Lower lobe of right lung (tissue), 2 donors: ENCODE measurements around the gene CALM1. TPM values are rescaled to one million over a fixed set of nuclear protein-coding genes. Genes with fewer than 3 reads are reported as not detected.
A peak's percentile ranks its signal among the peaks of the same experiment; 100 is the strongest.

Source experiments
- ATAC-seq, 2 donors: fragments of 200-7000 bp; cut with Tn5 transposase; one replicate each; pipeline ENCODE4 v1.9.1; 2020 to 2022; ENCODE audit warnings: mild to moderate bottlenecking in 2 of 2, moderate library complexity in 2 of 2
- DNase-seq: peaks from one replicate; pipeline ENCODE4 v3.0.0-alpha.2; 2020
- H3K27ac ChIP-seq: fragments of 200-600 bp; one replicate; pipeline ENCODE4 v1.8.0; 2022
- H3K27me3 ChIP-seq: fragments of 200-600 bp; one replicate; pipeline ENCODE4 v1.8.0; 2022; ENCODE audit warnings: low read depth
- H3K36me3 ChIP-seq: fragments of 200-600 bp; one replicate; pipeline ENCODE4 v1.8.0; 2022; ENCODE audit warnings: mild to moderate bottlenecking
- H3K4me1 ChIP-seq: fragments of 200-600 bp; one replicate; pipeline ENCODE4 v1.8.0; 2022
- H3K4me3 ChIP-seq: fragments of 200-600 bp; one replicate; pipeline ENCODE4 v1.8.0; 2022; ENCODE audit warnings: mild to moderate bottlenecking
- H3K9me3 ChIP-seq: fragments of 200-600 bp; one replicate; pipeline ENCODE4 v1.8.0; 2022
- intact Hi-C: fragments of 100-400 bp; cut with DNase I; formaldehyde crosslinking; loops from one replicate; pipeline ENCODE4 v1.11.0; 2022
- long read RNA-seq: library from polyadenylated mRNA; unstranded; transcript quantifications from one replicate; pipeline ENCODE4 v2.0.0, GENCODE V29; 2021
- total RNA-seq: library from RNA; stranded (reverse); fragmentation: NEBNext Ultra II Directional; extraction: Animal tissue kit (Norgen Biotek cat#: 25700); gene quantifications from one replicate; pipeline ENCODE4 v1.2.1, GENCODE V29; 2021
- TF ChIP-seq, protein P1 (sequence below): fragments of 200-600 bp; IDR thresholded peaks from one replicate; pipeline ENCODE4 v1.8.0; 2022; ENCODE audit warnings: antibody characterized with exemption, mild to moderate bottlenecking
- donor health status: DM: no; HTN: yes; CAD: no; lungs with severe emphysema.

The CALM1 gene
- total RNA-seq, result 518 TPM
- long read RNA-seq, full-length matches to known transcripts, result 1,611 of 1,741 reads
- long read RNA-seq, partial matches to known transcripts, result 14 of 1,741 reads
- long read RNA-seq, other reads (novel, unspliced or antisense), result 116 of 1,741 reads

- Histone ChIP-seq H3K36me3 (peaks cover 18% of the 10 kb centered on the region), H3K4me3 (peak within 1 kb of the TSS; percentile 100)
- intact Hi-C loops, result no loop called here
Observed at GRCh38 chr14:90396341-90397339, at the start of gene CALM1. Gene CALM1, plus strand, starts transcription at chr14:90397029. Its CDS starts 202 bp downstream, at chr14:90397231.

GRCh38 chr14:90348270-90348669 is 48.6 kb upstream of the CALM1 start:
- no peaks in the 10 kb centered on the region for H3K27me3 ChIP-seq
- no peak for ATAC-seq
- TF ChIP-seq, protein P1, sequence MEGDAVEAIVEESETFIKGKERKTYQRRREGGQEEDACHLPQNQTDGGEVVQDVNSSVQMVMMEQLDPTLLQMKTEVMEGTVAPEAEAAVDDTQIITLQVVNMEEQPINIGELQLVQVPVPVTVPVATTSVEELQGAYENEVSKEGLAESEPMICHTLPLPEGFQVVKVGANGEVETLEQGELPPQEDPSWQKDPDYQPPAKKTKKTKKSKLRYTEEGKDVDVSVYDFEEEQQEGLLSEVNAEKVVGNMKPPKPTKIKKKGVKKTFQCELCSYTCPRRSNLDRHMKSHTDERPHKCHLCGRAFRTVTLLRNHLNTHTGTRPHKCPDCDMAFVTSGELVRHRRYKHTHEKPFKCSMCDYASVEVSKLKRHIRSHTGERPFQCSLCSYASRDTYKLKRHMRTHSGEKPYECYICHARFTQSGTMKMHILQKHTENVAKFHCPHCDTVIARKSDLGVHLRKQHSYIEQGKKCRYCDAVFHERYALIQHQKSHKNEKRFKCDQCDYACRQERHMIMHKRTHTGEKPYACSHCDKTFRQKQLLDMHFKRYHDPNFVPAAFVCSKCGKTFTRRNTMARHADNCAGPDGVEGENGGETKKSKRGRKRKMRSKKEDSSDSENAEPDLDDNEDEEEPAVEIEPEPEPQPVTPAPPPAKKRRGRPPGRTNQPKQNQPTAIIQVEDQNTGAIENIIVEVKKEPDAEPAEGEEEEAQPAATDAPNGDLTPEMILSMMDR, result no peak
- H3K27ac ChIP-seq, result no peak overlapping the region
- H3K4me1 ChIP-seq, result no peaks in the 10 kb centered on the region
- H3K36me3 ChIP-seq, result no peaks in the 10 kb centered on the region
- no peaks in the 10 kb centered on the region for H3K9me3 ChIP-seq
- intact Hi-C loops, result no loop called here
- no peak for DNase-seq
- H3K4me3 ChIP-seq, result no peak overlapping the region

More at GRCh38 chr14:90396341-90397339, at the start of gene CALM1:
- H3K27me3 ChIP-seq, result no peaks in the 10 kb centered on the region
- TF ChIP-seq, protein P1, result no peak
- peak within 1 kb of the TSS; percentile 97 for H3K27ac ChIP-seq
- ATAC-seq (peak; percentile 89 to 96), DNase-seq (peak; percentile 94)
- peaks cover 40% of the 10 kb centered on the region for H3K4me1 ChIP-seq
- H3K9me3 ChIP-seq, result no peaks in the 10 kb centered on the region

- TF ChIP-seq, protein P1, result no peak
- H3K4me3 ChIP-seq, result no peak overlapping the region
- H3K4me1 ChIP-seq, result no peaks in the 10 kb centered on the region
- intact Hi-C loops, result no loop called here
- H3K9me3 ChIP-seq, result no peaks in the 10 kb centered on the region
- DNase-seq (no peak), ATAC-seq (no peak)
- no peak overlapping the region for H3K27ac ChIP-seq
- no peaks in the 10 kb centered on the region for H3K36me3 ChIP-seq
- no peaks in the 10 kb centered on the region for H3K27me3 ChIP-seq
Observed at GRCh38 chr14:90349739-90350138, 47.1 kb upstream of the CALM1 start.

GRCh38 chr14:90354551-90355298 is 42.1 kb upstream of the CALM1 start:
- DNase-seq (no peak), ATAC-seq (no peak)
- Histone ChIP-seq H3K9me3 (no peaks in the 10 kb centered on the region), H3K27ac (no peak overlapping the region), H3K4me1 (no peaks in the 10 kb centered on the region), H3K36me3 (no peaks in the 10 kb centered on the region), H3K4me3 (no peak overlapping the region), H3K27me3 (no peaks in the 10 kb centered on the region)
- intact Hi-C loops, result no loop called here
- TF ChIP-seq, protein P1, result no peak
